Measurements from ENCODE around the gene TPPP2. TPM values are rescaled to one million over a fixed set of nuclear protein-coding genes. Genes with fewer than 3 reads are reported as not detected.

TPPP2 gene
- total RNA-seq, 1 donor from 2014 or later: not detected

GRCh38 chr14:21047378-21047781 is 17.4 kb downstream of the TPPP2 start:
- Mint-ChIP-seq H3K27me3 (ENCODE audit: unreplicated experiment) (peaks cover 4% of the 10 kb centered on the region), H3K4me3 (ENCODE audit: unreplicated experiment) (no peak overlapping the region), H3K9me3 (ENCODE audit: unreplicated experiment) (peaks cover 6% of the 10 kb centered on the region), H3K4me1 (ENCODE audit: low read depth, unreplicated experiment) (peaks cover 9% of the 10 kb centered on the region), H3K27ac (ENCODE audit: unreplicated experiment) (no peak overlapping the region), H3K36me3 (ENCODE audit: unreplicated experiment) (no peaks in the 10 kb centered on the region)
- DNase-seq: no peak
- no peak for TF ChIP-seq CTCF (IDR thresholded peaks at IDR 0.05; ENCODE audit: partially characterized antibody, unreplicated experiment)

GRCh38 chr14:21048638-21049037 is 18.6 kb downstream of the TPPP2 start:
- Mint-ChIP-seq H3K9me3 (ENCODE audit: unreplicated experiment) (peaks cover 2% of the 10 kb centered on the region), H3K4me1 (ENCODE audit: low read depth, unreplicated experiment) (peaks cover 6% of the 10 kb centered on the region), H3K4me3 (ENCODE audit: unreplicated experiment) (no peak overlapping the region), H3K27ac (ENCODE audit: unreplicated experiment) (no peak overlapping the region), H3K36me3 (ENCODE audit: unreplicated experiment) (no peaks in the 10 kb centered on the region), H3K27me3 (ENCODE audit: unreplicated experiment) (peaks cover 4% of the 10 kb centered on the region)
- TF ChIP-seq CTCF (IDR thresholded peaks at IDR 0.05; ENCODE audit: partially characterized antibody, unreplicated experiment): no peak
- no peak for DNase-seq

- Mint-ChIP-seq H3K36me3 (ENCODE audit: unreplicated experiment) (no peaks in the 10 kb centered on the region), H3K4me3 (ENCODE audit: unreplicated experiment) (no peak overlapping the region), H3K4me1 (ENCODE audit: low read depth, unreplicated experiment) (peaks cover 4% of the 10 kb centered on the region), H3K27me3 (ENCODE audit: unreplicated experiment) (peaks cover 4% of the 10 kb centered on the region), H3K27ac (ENCODE audit: unreplicated experiment) (no peak overlapping the region), H3K9me3 (ENCODE audit: unreplicated experiment) (no peaks in the 10 kb centered on the region)
- DNase-seq: no peak
- TF ChIP-seq CTCF (IDR thresholded peaks at IDR 0.05; ENCODE audit: partially characterized antibody, unreplicated experiment): no peak
Observed at GRCh38 chr14:21049271-21049673, 19.3 kb downstream of the TPPP2 start.

- Mint-ChIP-seq H3K9me3 (ENCODE audit: unreplicated experiment) (no peaks in the 10 kb centered on the region), H3K4me1 (ENCODE audit: low read depth, unreplicated experiment) (no peaks in the 10 kb centered on the region)
- TF ChIP-seq CTCF (IDR thresholded peaks at IDR 0.05; ENCODE audit: partially characterized antibody, unreplicated experiment): no peak
Observed at GRCh38 chr14:21050597-21050996, 20.6 kb downstream of the TPPP2 start.

GRCh38 chr14:21053184-21054122 is 23.4 kb downstream of the TPPP2 start:
- H3K27ac Mint-ChIP-seq (ENCODE audit: unreplicated experiment): no peak overlapping the region
- no peaks in the 10 kb centered on the region for H3K9me3 Mint-ChIP-seq (ENCODE audit: unreplicated experiment)
- DNase-seq: no peak
- no peak overlapping the region for H3K4me3 Mint-ChIP-seq (ENCODE audit: unreplicated experiment)
- TF ChIP-seq CTCF (IDR thresholded peaks at IDR 0.05; ENCODE audit: partially characterized antibody, unreplicated experiment): no peak
- H3K36me3 Mint-ChIP-seq (ENCODE audit: unreplicated experiment): no peaks in the 10 kb centered on the region
- H3K4me1 Mint-ChIP-seq (ENCODE audit: low read depth, unreplicated experiment): no peaks in the 10 kb centered on the region
- H3K27me3 Mint-ChIP-seq (ENCODE audit: unreplicated experiment): no peaks in the 10 kb centered on the region

More at GRCh38 chr14:21050597-21050996, 20.6 kb downstream of the TPPP2 start:
- H3K27me3 Mint-ChIP-seq (ENCODE audit: unreplicated experiment): peaks cover 3% of the 10 kb centered on the region
- no peak for DNase-seq
- no peaks in the 10 kb centered on the region for H3K36me3 Mint-ChIP-seq (ENCODE audit: unreplicated experiment)
- no peak overlapping the region for H3K4me3 Mint-ChIP-seq (ENCODE audit: unreplicated experiment)
- H3K27ac Mint-ChIP-seq (ENCODE audit: unreplicated experiment): no peak overlapping the region
